Hepatocyte (in vitro differentiated cells): ENCODE data around the gene RSL1D1. TPM values are rescaled to one million over a fixed set of nuclear protein-coding genes. Genes with fewer than 3 reads are reported as not detected.

Experiments used
- DNase-seq: peaks from one replicate; pipeline ENCODE4 v3.0.0-alpha.2; 2016; ENCODE audit warnings: low spot score
- H2AFZ ChIP-seq: fragments of 200-600 bp; sonication (generic); 2 replicates; pipeline ENCODE4 v1.6.0; 2016; ENCODE audit warnings: antibody characterized with exemption, mild to moderate bottlenecking
- H3K27ac ChIP-seq: fragments of 200-600 bp; sonication (generic); 2 replicates; pipeline ENCODE4 v1.5.1; 2016; ENCODE audit warnings: mild to moderate bottlenecking
- H3K27me3 ChIP-seq: fragments of 200-600 bp; sonication (generic); 2 replicates; pipeline ENCODE4 v1.6.1; 2016
- H3K36me3 ChIP-seq: fragments of 200-600 bp; sonication (generic); replicated peaks from 2 replicates; pipeline ENCODE4 v1.5.1; 2016; ENCODE audit warnings: low read depth; ENCODE audit not compliant: insufficient read depth
- H3K4me1 ChIP-seq: fragments of 200-600 bp; sonication (generic); 2 replicates; pipeline ENCODE4 v1.5.1; 2016; ENCODE audit warnings: mild to moderate bottlenecking, moderate library complexity; ENCODE audit not compliant: insufficient read depth
- H3K4me2 ChIP-seq: fragments of 200-600 bp; sonication (generic); 2 replicates; pipeline ENCODE4 v1.6.0; 2016
- H3K4me3 ChIP-seq: fragments of 200-600 bp; sonication (generic); 2 replicates; pipeline ENCODE4 v1.5.1; 2016; ENCODE audit warnings: mild to moderate bottlenecking
- H3K79me2 ChIP-seq: fragments of 200-600 bp; sonication (generic); 2 replicates; pipeline ENCODE4 v1.6.0; 2017; ENCODE audit warnings: mild to moderate bottlenecking
- H3K9me2 ChIP-seq: fragments of 200-600 bp; sonication (generic); replicated peaks from 2 replicates; pipeline ENCODE4 v1.6.0; 2017; ENCODE audit warnings: mild to moderate bottlenecking; ENCODE audit not compliant: insufficient read depth
- H3K9me3 ChIP-seq: fragments of 200-600 bp; sonication (generic); 2 replicates; pipeline ENCODE4 v1.5.1; 2016; ENCODE audit warnings: low read depth, mild to moderate bottlenecking
- H4K20me1 ChIP-seq: fragments of 200-600 bp; sonication (generic); 2 replicates; pipeline ENCODE4 v1.6.0; 2016; ENCODE audit warnings: mild to moderate bottlenecking; ENCODE audit not compliant: insufficient read depth, poor library complexity, severe bottlenecking
- CTCF ChIP-seq: fragments of 200-600 bp; sonication (generic); IDR thresholded peaks from 2 replicates; pipeline ENCODE4 v1.5.1; 2016; ENCODE audit warnings: antibody characterized with exemption, mild to moderate bottlenecking; ENCODE audit not compliant: poor library complexity
- EZH2 ChIP-seq: fragments of 200-600 bp; sonication (generic); IDR thresholded peaks from 2 replicates; pipeline ENCODE4 v1.6.1; 2016; ENCODE audit warnings: antibody characterized with exemption, mild to moderate bottlenecking, borderline replicate concordance
- EZH2phosphoT487 ChIP-seq: fragments of 200-600 bp; sonication (generic); IDR thresholded peaks from one replicate; pipeline ENCODE4 v1.6.1; 2018; ENCODE audit warnings: antibody characterized with exemption, mild to moderate bottlenecking, low read depth, moderate library complexity; ENCODE audit not compliant: unreplicated experiment, severe bottlenecking
- WGBS: methylation state at CpG from one replicate; pipeline ENCODE4 v1.1.6; 2016; ENCODE audit warnings: low lambda C conversion rate; ENCODE audit errors: missing lambda C conversion rate; 5-methylcytosine and 5-hydroxymethylcytosine counted together
- polyA plus RNA-seq: library from polyadenylated mRNA; unstranded; fragments of >200 nt; fragmentation: Nextera tagmentation; extraction: Ambion mirVana; gene quantifications from 2 replicates; pipeline ENCODE4 v1.2.1, GENCODE V29; 2016
- total RNA-seq: library from RNA; depleted of rRNA; stranded (reverse); fragments of >200 nt; gene quantifications from 2 replicates; pipeline ENCODE4 v1.2.3, GENCODE V29; 2014

RSL1D1 gene
- total RNA-seq = 138 and 162 TPM in 2 replicates
- polyA plus RNA-seq = 138 and 142 TPM in 2 replicates

GRCh38 chr16:11851294-11852091 is at the start of gene RSL1D1:
Gene RSL1D1 (minus strand): TSS chr16:11851542. CDS start chr16:11851512, 30 bp downstream.
- peak within 1 kb of the TSS; percentile 97 for H3K4me2 ChIP-seq
- H3K4me1 ChIP-seq = peaks cover 19% of the 10 kb centered on the region
- H3K9me2 ChIP-seq = no peaks in the 10 kb centered on the region
- H3K27me3 ChIP-seq = no peaks in the 10 kb centered on the region
- H3K9me3 ChIP-seq = no peaks in the 10 kb centered on the region
- no peaks in the 10 kb centered on the region for H3K36me3 ChIP-seq
- TF ChIP-seq EZH2 (no peak), EZH2phosphoT487 (no peak), CTCF (no peak)
- peaks cover 8% of the 10 kb centered on the region for H4K20me1 ChIP-seq
- WGBS = 2% methylated on average over 56 of the region's 57 CpGs
- H3K4me3 ChIP-seq = peak within 1 kb of the TSS; percentile 73
- peak within 1 kb of the TSS; percentile 85 for H3K27ac ChIP-seq
- H2AFZ ChIP-seq = peak within 1 kb of the TSS; percentile 85
- DNase-seq = peak; percentile 95
- H3K79me2 ChIP-seq = peaks cover 87% of the 10 kb centered on the region

GRCh38 chr16:11901091-11901490 is 49.7 kb upstream of the RSL1D1 start:
- Histone ChIP-seq H3K36me3 (no peaks in the 10 kb centered on the region), H3K27me3 (no peaks in the 10 kb centered on the region), H3K4me1 (no peaks in the 10 kb centered on the region), H4K20me1 (peaks cover 87% of the 10 kb centered on the region), H3K9me3 (no peaks in the 10 kb centered on the region), H3K4me2 (no peak overlapping the region), H3K9me2 (no peaks in the 10 kb centered on the region), H3K4me3 (no peak overlapping the region), H2AFZ (no peak overlapping the region), H3K79me2 (peaks cover 96% of the 10 kb centered on the region), H3K27ac (no peak overlapping the region)
- TF ChIP-seq EZH2 (no peak), CTCF (no peak), EZH2phosphoT487 (no peak)
- 89% methylated on average over 3 of the region's 3 CpGs for WGBS
- no peak for DNase-seq

- TF ChIP-seq EZH2phosphoT487 = no peak
- no peak for TF ChIP-seq CTCF
- TF ChIP-seq EZH2 = no peak
- H4K20me1 ChIP-seq = peaks cover 49% of the 10 kb centered on the region
- no peak overlapping the region for H3K4me3 ChIP-seq
- H3K9me3 ChIP-seq = no peaks in the 10 kb centered on the region
- no peaks in the 10 kb centered on the region for H3K27me3 ChIP-seq
- DNase-seq = no peak
- H3K79me2 ChIP-seq = peaks cover 84% of the 10 kb centered on the region
- H2AFZ ChIP-seq = no peak overlapping the region
- H3K27ac ChIP-seq = no peak overlapping the region
- no peaks in the 10 kb centered on the region for H3K4me1 ChIP-seq
- WGBS = 91% methylated on average over 5 of the region's 5 CpGs
- no peak overlapping the region for H3K4me2 ChIP-seq
- H3K9me2 ChIP-seq = no peaks in the 10 kb centered on the region
- H3K36me3 ChIP-seq = no peaks in the 10 kb centered on the region
Measured at GRCh38 chr16:11896486-11897176, 45.3 kb upstream of the RSL1D1 start.
